Fibroblast of skin of right quadriceps (primary cell): ENCODE data around the gene MGRN1.

Experiments used
- DNase-seq: peaks from one replicate; pipeline ENCODE4 v3.0.0-alpha.2; 2013

Gene MGRN1

GRCh38 chr16:4606354-4606753 is 18.3 kb upstream of the MGRN1 start:
- DNase-seq, result no peak

GRCh38 chr16:4607841-4608703 is 16.6 kb upstream of the MGRN1 start:
- DNase-seq, result no peak

- no peak for DNase-seq
Measured at GRCh38 chr16:4608704-4608980, 16.0 kb upstream of the MGRN1 start.

- no peak for DNase-seq
Measured at GRCh38 chr16:4609200-4610010, 15.2 kb upstream of the MGRN1 start.

GRCh38 chr16:4610011-4611005 is 14.3 kb upstream of the MGRN1 start:
- no peak for DNase-seq

- DNase-seq, result no peak
Measured at GRCh38 chr16:4611337-4612021, 13.1 kb upstream of the MGRN1 start.

GRCh38 chr16:4612474-4612931 is 12.1 kb upstream of the MGRN1 start:
- DNase-seq, result no peak

GRCh38 chr16:4612977-4613635 is 11.5 kb upstream of the MGRN1 start:
- no peak for DNase-seq

GRCh38 chr16:4613636-4614570 is 10.7 kb upstream of the MGRN1 start:
- peak; percentile 39 for DNase-seq

- peak; percentile 90 for DNase-seq
Measured at GRCh38 chr16:4614571-4615383, 9.8 kb upstream of the MGRN1 start, which contains the start of gene UBALD1. UBALD1 (minus strand) TSS chr16:4614888; CDS start chr16:4614797, 91 bp downstream.

GRCh38 chr16:4615384-4616046 is 9.1 kb upstream of the MGRN1 start:
- no peak for DNase-seq

- DNase-seq, result peak; percentile 100
Measured at GRCh38 chr16:4616047-4616811, 8.4 kb upstream of the MGRN1 start.

GRCh38 chr16:4617880-4618279 is 6.7 kb upstream of the MGRN1 start:
- DNase-seq, result no peak

GRCh38 chr16:4618645-4619418 is 5.8 kb upstream of the MGRN1 start:
- no peak for DNase-seq

GRCh38 chr16:4623593-4623992 is 1.0 kb upstream of the MGRN1 start:
- no peak for DNase-seq

GRCh38 chr16:4624827-4625559 is 367 bp downstream of the MGRN1 start:
- peak; percentile 38 for DNase-seq
